ENCODE measurements around the gene USP37. TPM values are rescaled to one million over a fixed set of nuclear protein-coding genes. Genes with fewer than 3 reads are reported as not detected.

Gene USP37
- total RNA-seq, 1 experiment from 2014 or later, result 16.9 TPM

- Histone ChIP-seq H3K27me3 (ENCODE audit: low read length) (no peaks in the 10 kb centered on the region), H3K27ac (ENCODE audit: low read length) (no peak overlapping the region), H3K9ac (ENCODE audit: low read length) (no peak overlapping the region), H3K36me3 (ENCODE audit: insufficient read depth, low read length) (peaks cover 18% of the 10 kb centered on the region), H4K20me1 (ENCODE audit: insufficient read depth, low read depth, low read length) (no peaks in the 10 kb centered on the region), H3K9me3 (ENCODE audit: low read length) (no peaks in the 10 kb centered on the region), H2AFZ (ENCODE audit: low read length) (no peak overlapping the region), H3K4me3 (ENCODE audit: low read length) (no peak overlapping the region), H3K9me2 (replicated peaks; ENCODE audit: insufficient read depth, low read length) (no peaks in the 10 kb centered on the region), H3K4me2 (ENCODE audit: low read depth, low read length, poor library complexity, severe bottlenecking) (no peak overlapping the region), H3K79me2 (ENCODE audit: low read length) (no peaks in the 10 kb centered on the region; the same call in 1 of the 2 replicates), H3K4me1 (ENCODE audit: low read length) (peaks cover 24% of the 10 kb centered on the region)
- DNase-seq, result no peak
These were observed 96.2 kb downstream of the USP37 start for GRCh38 chr2:218471982-218472381.

GRCh38 chr2:218471036-218471435 is 97.1 kb downstream of the USP37 start:
- Histone ChIP-seq H3K9me2 (replicated peaks; ENCODE audit: insufficient read depth, low read length) (no peaks in the 10 kb centered on the region), H3K27me3 (ENCODE audit: low read length) (no peaks in the 10 kb centered on the region), H3K4me1 (ENCODE audit: low read length) (peaks cover 16% of the 10 kb centered on the region), H2AFZ (ENCODE audit: low read length) (no peak overlapping the region), H3K9ac (ENCODE audit: low read length) (no peak overlapping the region), H3K4me2 (ENCODE audit: low read depth, low read length, poor library complexity, severe bottlenecking) (no peak overlapping the region), H3K9me3 (ENCODE audit: low read length) (no peaks in the 10 kb centered on the region), H4K20me1 (ENCODE audit: insufficient read depth, low read depth, low read length) (no peaks in the 10 kb centered on the region), H3K79me2 (ENCODE audit: low read length) (no peaks in the 10 kb centered on the region), H3K36me3 (ENCODE audit: insufficient read depth, low read length) (peaks cover 17% of the 10 kb centered on the region), H3K27ac (ENCODE audit: low read length) (peak overlapping the region; percentile 4; the same call in 1 of the 2 replicates), H3K4me3 (ENCODE audit: low read length) (no peak overlapping the region)
- no peak for DNase-seq

GRCh38 chr2:218470448-218470847 is 97.7 kb downstream of the USP37 start:
- Histone ChIP-seq H3K27me3 (ENCODE audit: low read length) (no peaks in the 10 kb centered on the region), H2AFZ (ENCODE audit: low read length) (no peak overlapping the region), H3K4me1 (ENCODE audit: low read length) (peaks cover 16% of the 10 kb centered on the region), H3K79me2 (ENCODE audit: low read length) (no peaks in the 10 kb centered on the region), H3K36me3 (ENCODE audit: insufficient read depth, low read length) (peaks cover 17% of the 10 kb centered on the region), H3K27ac (ENCODE audit: low read length) (peak overlapping the region; percentile 4; the same call in 1 of the 2 replicates), H3K4me3 (ENCODE audit: low read length) (no peak overlapping the region), H3K9me3 (ENCODE audit: low read length) (no peaks in the 10 kb centered on the region), H3K4me2 (ENCODE audit: low read depth, low read length, poor library complexity, severe bottlenecking) (no peak overlapping the region), H3K9ac (ENCODE audit: low read length) (no peak overlapping the region), H3K9me2 (replicated peaks; ENCODE audit: insufficient read depth, low read length) (no peaks in the 10 kb centered on the region), H4K20me1 (ENCODE audit: insufficient read depth, low read depth, low read length) (no peaks in the 10 kb centered on the region)
- no peak for DNase-seq

- Histone ChIP-seq H3K4me2 (ENCODE audit: low read depth, low read length, poor library complexity, severe bottlenecking) (no peak overlapping the region), H3K9ac (ENCODE audit: low read length) (no peak overlapping the region), H3K9me2 (replicated peaks; ENCODE audit: insufficient read depth, low read length) (no peaks in the 10 kb centered on the region), H3K4me1 (ENCODE audit: low read length) (peaks cover 7% of the 10 kb centered on the region), H3K4me3 (ENCODE audit: low read length) (no peak overlapping the region), H3K36me3 (ENCODE audit: insufficient read depth, low read length) (peaks cover 7% of the 10 kb centered on the region), H4K20me1 (ENCODE audit: insufficient read depth, low read depth, low read length) (no peaks in the 10 kb centered on the region), H3K9me3 (ENCODE audit: low read length) (no peaks in the 10 kb centered on the region), H3K79me2 (ENCODE audit: low read length) (no peaks in the 10 kb centered on the region), H2AFZ (ENCODE audit: low read length) (no peak overlapping the region), H3K27ac (ENCODE audit: low read length) (no peak overlapping the region), H3K27me3 (ENCODE audit: low read length) (no peaks in the 10 kb centered on the region)
- DNase-seq, result peak; percentile 63
These were observed 102.0 kb downstream of the USP37 start for GRCh38 chr2:218465987-218466633.

- Histone ChIP-seq H3K9me2 (replicated peaks; ENCODE audit: insufficient read depth, low read length) (no peaks in the 10 kb centered on the region), H3K9me3 (ENCODE audit: low read length) (no peaks in the 10 kb centered on the region), H3K4me2 (ENCODE audit: low read depth, low read length, poor library complexity, severe bottlenecking) (no peak overlapping the region), H3K27me3 (ENCODE audit: low read length) (no peaks in the 10 kb centered on the region), H3K9ac (ENCODE audit: low read length) (no peak overlapping the region), H4K20me1 (ENCODE audit: insufficient read depth, low read depth, low read length) (no peaks in the 10 kb centered on the region), H3K79me2 (ENCODE audit: low read length) (no peaks in the 10 kb centered on the region), H2AFZ (ENCODE audit: low read length) (no peak overlapping the region), H3K36me3 (ENCODE audit: insufficient read depth, low read length) (peaks cover 30% of the 10 kb centered on the region), H3K4me1 (ENCODE audit: low read length) (peaks cover 7% of the 10 kb centered on the region), H3K4me3 (ENCODE audit: low read length) (no peak overlapping the region), H3K27ac (ENCODE audit: low read length) (no peak overlapping the region)
- DNase-seq, result no peak
These were observed 109.6 kb downstream of the USP37 start for GRCh38 chr2:218458598-218458997.

- H3K9me3 ChIP-seq (ENCODE audit: low read length), result no peaks in the 10 kb centered on the region
- peak; percentile 54 for DNase-seq
- H4K20me1 ChIP-seq (ENCODE audit: insufficient read depth, low read depth, low read length), result no peaks in the 10 kb centered on the region
- H3K4me3 ChIP-seq (ENCODE audit: low read length), result no peak overlapping the region
- H3K4me1 ChIP-seq (ENCODE audit: low read length), result peaks cover 7% of the 10 kb centered on the region
- H3K36me3 ChIP-seq (ENCODE audit: insufficient read depth, low read length), result peaks cover 43% of the 10 kb centered on the region
- H3K9ac ChIP-seq (ENCODE audit: low read length), result no peak overlapping the region
- H2AFZ ChIP-seq (ENCODE audit: low read length), result no peak overlapping the region
- no peaks in the 10 kb centered on the region for H3K27me3 ChIP-seq (ENCODE audit: low read length)
- peak overlapping the region; percentile 11; the same call in 1 of the 2 replicates for H3K27ac ChIP-seq (ENCODE audit: low read length)
- H3K79me2 ChIP-seq (ENCODE audit: low read length), result no peaks in the 10 kb centered on the region
- no peaks in the 10 kb centered on the region for H3K9me2 ChIP-seq (replicated peaks; ENCODE audit: insufficient read depth, low read length)
- peak overlapping the region; percentile 5 for H3K4me2 ChIP-seq (ENCODE audit: low read depth, low read length, poor library complexity, severe bottlenecking)
These were observed 111.3 kb downstream of the USP37 start for GRCh38 chr2:218456849-218457248.

GRCh38 chr2:218452079-218452478 is 116.1 kb downstream of the USP37 start:
- Histone ChIP-seq H3K9me3 (ENCODE audit: low read length) (no peaks in the 10 kb centered on the region), H3K36me3 (ENCODE audit: insufficient read depth, low read length) (peaks cover 41% of the 10 kb centered on the region), H3K79me2 (ENCODE audit: low read length) (no peaks in the 10 kb centered on the region), H3K4me1 (ENCODE audit: low read length) (peaks cover 3% of the 10 kb centered on the region), H3K9ac (ENCODE audit: low read length) (no peak overlapping the region), H4K20me1 (ENCODE audit: insufficient read depth, low read depth, low read length) (no peaks in the 10 kb centered on the region), H2AFZ (ENCODE audit: low read length) (no peak overlapping the region), H3K9me2 (replicated peaks; ENCODE audit: insufficient read depth, low read length) (no peaks in the 10 kb centered on the region), H3K4me3 (ENCODE audit: low read length) (no peak overlapping the region), H3K4me2 (ENCODE audit: low read depth, low read length, poor library complexity, severe bottlenecking) (no peak overlapping the region), H3K27ac (ENCODE audit: low read length) (no peak overlapping the region), H3K27me3 (ENCODE audit: low read length) (no peaks in the 10 kb centered on the region)
- DNase-seq, result no peak

- Histone ChIP-seq H3K4me1 (ENCODE audit: low read length) (no peaks in the 10 kb centered on the region), H3K36me3 (ENCODE audit: insufficient read depth, low read length) (peaks cover 19% of the 10 kb centered on the region; the same call in 1 of the 2 replicates), H3K9me2 (replicated peaks; ENCODE audit: insufficient read depth, low read length) (no peaks in the 10 kb centered on the region), H3K9me3 (ENCODE audit: low read length) (no peaks in the 10 kb centered on the region), H3K9ac (ENCODE audit: low read length) (no peak overlapping the region), H3K4me3 (ENCODE audit: low read length) (no peak overlapping the region), H3K79me2 (ENCODE audit: low read length) (no peaks in the 10 kb centered on the region), H3K27me3 (ENCODE audit: low read length) (no peaks in the 10 kb centered on the region), H2AFZ (ENCODE audit: low read length) (no peak overlapping the region), H3K27ac (ENCODE audit: low read length) (no peak overlapping the region), H3K4me2 (ENCODE audit: low read depth, low read length, poor library complexity, severe bottlenecking) (no peak overlapping the region), H4K20me1 (ENCODE audit: insufficient read depth, low read depth, low read length) (no peaks in the 10 kb centered on the region)
- no peak for DNase-seq
These were observed 119.2 kb downstream of the USP37 start for GRCh38 chr2:218448934-218449333.
